Astrocyte (in vitro differentiated cells and primary cell): ENCODE measurements around the gene LRP1B.

Experiments used
- EZH2 ChIP-seq: IDR thresholded peaks from 2 replicates; pipeline ENCODE4 v1.6.1; 2012; ENCODE audit warnings: mild to moderate bottlenecking, low read length, inconsistent platforms; ENCODE audit not compliant: insufficient read depth
- TF ChIP-seq, protein P1 (sequence below): IDR thresholded peaks from 2 replicates; pipeline ENCODE4 v1.5.1; 2011; ENCODE audit warnings: low read depth, mild to moderate bottlenecking, inconsistent platforms, low read length, moderate library complexity; ENCODE audit not compliant: insufficient read depth

DNA sequence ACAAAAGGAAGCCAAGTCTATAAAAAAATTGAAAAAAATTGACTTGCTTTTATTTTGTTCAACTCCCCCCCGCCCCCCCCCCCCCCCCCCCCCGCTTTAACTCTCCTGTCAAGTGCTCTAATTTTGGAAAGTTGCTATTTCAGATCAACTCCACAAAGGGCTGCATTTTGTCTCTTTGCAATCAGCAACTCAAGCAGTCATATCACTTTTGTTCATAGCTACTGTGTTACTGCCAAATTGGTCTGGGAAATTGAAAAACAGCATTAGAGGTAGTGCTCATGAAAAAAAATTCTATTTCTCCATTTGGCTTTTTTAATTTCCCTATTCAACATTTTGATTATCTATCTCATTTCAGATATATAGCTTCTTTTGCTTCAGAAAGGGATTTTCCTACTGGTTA is 531.8 kb downstream of the LRP1B start:
- TF ChIP-seq, protein P1, sequence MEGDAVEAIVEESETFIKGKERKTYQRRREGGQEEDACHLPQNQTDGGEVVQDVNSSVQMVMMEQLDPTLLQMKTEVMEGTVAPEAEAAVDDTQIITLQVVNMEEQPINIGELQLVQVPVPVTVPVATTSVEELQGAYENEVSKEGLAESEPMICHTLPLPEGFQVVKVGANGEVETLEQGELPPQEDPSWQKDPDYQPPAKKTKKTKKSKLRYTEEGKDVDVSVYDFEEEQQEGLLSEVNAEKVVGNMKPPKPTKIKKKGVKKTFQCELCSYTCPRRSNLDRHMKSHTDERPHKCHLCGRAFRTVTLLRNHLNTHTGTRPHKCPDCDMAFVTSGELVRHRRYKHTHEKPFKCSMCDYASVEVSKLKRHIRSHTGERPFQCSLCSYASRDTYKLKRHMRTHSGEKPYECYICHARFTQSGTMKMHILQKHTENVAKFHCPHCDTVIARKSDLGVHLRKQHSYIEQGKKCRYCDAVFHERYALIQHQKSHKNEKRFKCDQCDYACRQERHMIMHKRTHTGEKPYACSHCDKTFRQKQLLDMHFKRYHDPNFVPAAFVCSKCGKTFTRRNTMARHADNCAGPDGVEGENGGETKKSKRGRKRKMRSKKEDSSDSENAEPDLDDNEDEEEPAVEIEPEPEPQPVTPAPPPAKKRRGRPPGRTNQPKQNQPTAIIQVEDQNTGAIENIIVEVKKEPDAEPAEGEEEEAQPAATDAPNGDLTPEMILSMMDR: no peak
- TF ChIP-seq EZH2: no peak
